B cell (primary cell): Measurements from ENCODE around the gene MYO9B. TPM values are rescaled to one million over a fixed set of nuclear protein-coding genes. Genes with fewer than 3 reads are reported as not detected.

ENCODE experiments used
- ATAC-seq: fragments of 200-7000 bp; cut with Tn5 transposase; one replicate; pipeline ENCODE4 v1.10.0; 2021; ENCODE audit warnings: low read depth, mild to moderate bottlenecking, moderate number of reproducible peaks, moderate library complexity
- CTCF ChIA-PET: fragments of 350-600 bp; sonication (Branson Sonifier 250); formaldehyde crosslinking; loops from one replicate; lab custom pipeline; 2021; ENCODE audit warnings: antibody characterized with exemption, inconsistent platforms; lab: Charles Lee
- POLR2A ChIA-PET: fragments of 350-600 bp; sonication (Branson Sonifier 250); formaldehyde crosslinking; loops from one replicate; lab custom pipeline; 2021; ENCODE audit warnings: antibody characterized with exemption; lab: Charles Lee
- DNase-seq: peaks from one replicate; pipeline ENCODE4 v3.0.0; 2013
- H2AFZ ChIP-seq: 2 replicates; pipeline ENCODE4 v1.6.1; 2012; ENCODE audit warnings: mild to moderate bottlenecking, low read depth, low read length; ENCODE audit not compliant: insufficient read depth, poor library complexity, severe bottlenecking
- H3K27ac ChIP-seq, 2 donors: 1 replicate in 1 of 2; 2 replicates in 1 of 2; pipeline ENCODE4 v1.5.1; 2012 to 2013; ENCODE audit warnings: low read length in 2 of 2, mild to moderate bottlenecking in 2 of 2, moderate library complexity in 1 of 2
- H3K27me3 ChIP-seq, 4 experiments: fragments of 200-600 bp in 1 of 4; sonication (generic) in 1 of 4; replicated peaks in 1 of 4; 1 replicate in 2 of 4; 2 replicates in 2 of 4; pipeline versions ENCODE4 v1.6.1 to v1.7.0; 2013 to 2016; ENCODE audit warnings: low read length in 3 of 4, mild to moderate bottlenecking in 2 of 4, mixed read lengths in 1 of 4, moderate library complexity in 1 of 4; ENCODE audit not compliant: insufficient read depth in 4 of 4, control insufficient read depth in 3 of 4; ENCODE audit errors: control extremely low read depth in 1 of 4
- H3K36me3 ChIP-seq, 2 experiments: replicated peaks in 1 of 2; 1 replicate in 1 of 2; 2 replicates in 1 of 2; pipeline versions ENCODE4 v1.6.1 to v1.7.1; 2013; ENCODE audit warnings: low read length in 1 of 2; ENCODE audit not compliant: insufficient read depth in 2 of 2, control insufficient read depth in 1 of 2; ENCODE audit errors: control extremely low read depth in 1 of 2, extremely low read depth in 1 of 2
- H3K4me1 ChIP-seq, 2 donors: fragments of 200-600 bp in 1 of 2; sonication (generic) in 1 of 2; 1 replicate in 1 of 2; 2 replicates in 1 of 2; pipeline versions ENCODE4 v1.5.1 to v1.6.1; 2013 to 2017; ENCODE audit warnings: low read length in 2 of 2; ENCODE audit not compliant: control insufficient read depth in 2 of 2, insufficient read depth in 2 of 2
- H3K4me2 ChIP-seq: replicated peaks from 2 replicates; pipeline ENCODE3; 2012; ENCODE audit warnings: mild to moderate bottlenecking, low read depth, low read length; ENCODE audit not compliant: poor library complexity, severe bottlenecking
- H3K4me3 ChIP-seq, 5 experiments: fragments of 200-600 bp in 1 of 5; sonication (generic) in 1 of 5; 1 replicate in 3 of 5; 2 replicates in 2 of 5; pipeline versions ENCODE4 v1.5.1 to v1.7.0; 2011 to 2016; ENCODE audit warnings: low read length in 4 of 5, mild to moderate bottlenecking in 4 of 5, low read depth in 2 of 5, control low read depth in 1 of 5, moderate library complexity in 1 of 5; ENCODE audit not compliant: insufficient read depth in 1 of 5; ENCODE audit errors: control extremely low read depth in 1 of 5, extremely low read depth in 1 of 5
- H3K79me2 ChIP-seq: fragments of 200-600 bp; sonication (generic); one replicate; pipeline ENCODE4 v1.6.0; 2016; ENCODE audit warnings: low read length; ENCODE audit not compliant: control insufficient read depth, insufficient read depth
- H3K9ac ChIP-seq: fragments of 200-600 bp; sonication (generic); 2 replicates; pipeline ENCODE4 v1.6.1; 2017; ENCODE audit warnings: mild to moderate bottlenecking, low read length, moderate library complexity
- H3K9me3 ChIP-seq, 3 donors: one replicate each; pipeline versions ENCODE4 v1.6.1 to v1.7.1; 2013; ENCODE audit warnings: low read length in 2 of 3; ENCODE audit not compliant: control insufficient read depth in 2 of 3, insufficient read depth in 1 of 3; ENCODE audit errors: control extremely low read depth in 1 of 3
- H4K20me1 ChIP-seq: 2 replicates; pipeline ENCODE4 v1.6.0; 2012; ENCODE audit warnings: mild to moderate bottlenecking, low read length; ENCODE audit not compliant: insufficient read depth, control insufficient read depth, poor library complexity, severe bottlenecking
- H3K27ac Mint-ChIP-seq: one replicate; pipeline ENCODE4 v1.8.0; 2021; ENCODE audit warnings: mixed read lengths
- H3K27me3 Mint-ChIP-seq: one replicate; pipeline ENCODE4 v1.8.0; 2021; ENCODE audit warnings: mixed read lengths
- H3K4me1 Mint-ChIP-seq: one replicate; pipeline ENCODE4 v1.8.0; 2021; ENCODE audit warnings: mixed read lengths
- H3K4me3 Mint-ChIP-seq: one replicate; pipeline ENCODE4 v1.8.0; 2021; ENCODE audit warnings: mixed read lengths
- H3K9me3 Mint-ChIP-seq: one replicate; pipeline ENCODE4 v1.8.0; 2022; ENCODE audit warnings: mixed read lengths; ENCODE audit not compliant: insufficient read depth
- EZH2 ChIP-seq: IDR thresholded peaks from 2 replicates; pipeline ENCODE4 v1.6.1; 2012; ENCODE audit warnings: borderline replicate concordance, low read depth, mild to moderate bottlenecking, moderate library complexity, low read length; ENCODE audit not compliant: insufficient read depth, poor library complexity, severe bottlenecking
- WGBS: methylation state at CpG from one replicate; pipeline ENCODE4 v1.1.5; 2013; ENCODE audit warnings: missing lambda C conversion rate; ENCODE audit not compliant: insufficient coverage; 5-methylcytosine and 5-hydroxymethylcytosine counted together
- intact Hi-C: fragments of 100-400 bp; cut with micrococcal nuclease; formaldehyde crosslinking; loops from one replicate; pipeline ENCODE4 v1.10.0; 2022
- polyA plus RNA-seq: library from polyadenylated mRNA; depleted of rRNA; stranded (reverse); fragments of >200 nt; gene quantifications from 2 replicates; pipeline ENCODE4 v1.2.3, GENCODE V29; 2012
- total RNA-seq, 2 donors: library from RNA; stranded (reverse); fragments of 120-200 nt in 1 of 2; gene quantifications; 1 replicate in 1 of 2; 2 replicates in 1 of 2; pipeline versions ENCODE4 v1.2.3 to v1.2.4, GENCODE V29; 2013 to 2022
- TF ChIP-seq, protein P1 (sequence below): fragments of 200-600 bp; IDR thresholded peaks from one replicate; pipeline ENCODE4 v1.8.0; 2022; ENCODE audit warnings: antibody characterized with exemption, mild to moderate bottlenecking

MYO9B gene
- total and polyA plus RNA-seq, 2 donors (not counting 1 experiment from before 2014, with no cell fraction given): 256 to 273 TPM

DNA sequence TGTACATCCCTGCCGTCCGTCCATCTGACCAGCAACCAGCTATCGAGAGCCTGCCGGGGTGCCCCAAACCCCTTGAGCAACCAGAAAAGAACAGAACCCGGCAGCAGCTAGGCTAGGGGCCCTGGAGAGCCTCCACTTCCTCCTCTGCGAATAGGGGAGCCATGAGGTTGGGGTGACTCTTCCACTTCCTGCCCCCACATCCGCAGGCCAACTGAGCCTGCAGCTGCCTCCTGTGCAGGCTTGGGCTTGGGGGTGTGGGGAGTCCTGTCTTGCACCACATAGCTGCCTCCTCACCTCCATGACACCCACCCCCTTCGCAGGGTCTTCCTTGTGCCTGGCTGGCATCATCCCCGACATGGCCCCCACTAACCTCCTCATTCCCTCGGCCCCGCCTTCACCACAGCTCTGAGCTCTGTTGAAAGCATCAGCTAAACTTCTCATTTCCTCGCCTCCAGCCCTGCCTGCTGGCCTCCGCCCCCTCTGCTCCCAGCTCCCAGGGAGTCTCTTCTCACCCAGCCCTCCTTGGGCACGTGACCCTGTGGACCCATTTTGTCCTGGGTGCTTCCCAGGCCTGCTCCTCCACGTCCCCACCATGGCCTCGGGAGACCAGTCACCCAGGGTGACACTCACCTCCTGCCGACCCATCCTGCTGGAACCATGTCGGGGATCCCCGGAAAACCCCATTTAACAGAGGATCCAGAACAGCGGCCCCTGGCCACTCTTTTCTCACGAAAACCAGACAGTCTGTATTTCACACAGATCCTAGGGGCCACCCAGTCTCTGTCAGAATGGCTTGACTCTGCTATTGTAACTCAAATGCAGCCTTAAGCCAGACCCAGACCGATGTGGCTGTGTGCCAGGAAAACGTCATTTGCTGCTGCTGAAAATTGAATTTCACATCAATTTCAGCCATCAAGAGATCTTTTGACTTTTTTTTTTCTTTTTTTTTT, 50.4 kb downstream of the MYO9B start:
- H3K27ac Mint-ChIP-seq: peak overlapping the region; percentile 99
- peaks cover 0 to 14% (median 0%) of the 10 kb centered on the region in 3 donors for H3K9me3 ChIP-seq
- peak overlapping the region; percentile 91 for H3K4me3 Mint-ChIP-seq
- H2AFZ ChIP-seq: peak overlapping the region; percentile 69
- H3K9ac ChIP-seq: peak overlapping the region; percentile 38
- H3K27me3 Mint-ChIP-seq: no peaks in the 10 kb centered on the region
- no peaks in the 10 kb centered on the region for H4K20me1 ChIP-seq
- 10% methylated on average over 18 of the region's 23 CpGs for WGBS
- peaks cover 55% of the 10 kb centered on the region for H3K4me1 Mint-ChIP-seq
- peak overlapping the region; percentile 70 for H3K4me2 ChIP-seq
- DNase-seq (peak; percentile 86), ATAC-seq (peak; percentile 87)
- H3K4me1 ChIP-seq: peaks cover 27 to 72% of the 10 kb centered on the region in 2 donors
- peaks cover 0 to 24% of the 10 kb centered on the region in 2 experiments for H3K36me3 ChIP-seq
- intact Hi-C loops: loop anchor here (1.0 to 2.0 kb wide), 3 partner anchors 9 to 51 kb away; partner anchors contain the start of genes HAUS8 and MYO9B
- peaks cover 77% of the 10 kb centered on the region for H3K79me2 ChIP-seq
- no peaks in the 10 kb centered on the region for H3K27me3 ChIP-seq
- no peak for TF ChIP-seq EZH2
- TF ChIP-seq, protein P1, sequence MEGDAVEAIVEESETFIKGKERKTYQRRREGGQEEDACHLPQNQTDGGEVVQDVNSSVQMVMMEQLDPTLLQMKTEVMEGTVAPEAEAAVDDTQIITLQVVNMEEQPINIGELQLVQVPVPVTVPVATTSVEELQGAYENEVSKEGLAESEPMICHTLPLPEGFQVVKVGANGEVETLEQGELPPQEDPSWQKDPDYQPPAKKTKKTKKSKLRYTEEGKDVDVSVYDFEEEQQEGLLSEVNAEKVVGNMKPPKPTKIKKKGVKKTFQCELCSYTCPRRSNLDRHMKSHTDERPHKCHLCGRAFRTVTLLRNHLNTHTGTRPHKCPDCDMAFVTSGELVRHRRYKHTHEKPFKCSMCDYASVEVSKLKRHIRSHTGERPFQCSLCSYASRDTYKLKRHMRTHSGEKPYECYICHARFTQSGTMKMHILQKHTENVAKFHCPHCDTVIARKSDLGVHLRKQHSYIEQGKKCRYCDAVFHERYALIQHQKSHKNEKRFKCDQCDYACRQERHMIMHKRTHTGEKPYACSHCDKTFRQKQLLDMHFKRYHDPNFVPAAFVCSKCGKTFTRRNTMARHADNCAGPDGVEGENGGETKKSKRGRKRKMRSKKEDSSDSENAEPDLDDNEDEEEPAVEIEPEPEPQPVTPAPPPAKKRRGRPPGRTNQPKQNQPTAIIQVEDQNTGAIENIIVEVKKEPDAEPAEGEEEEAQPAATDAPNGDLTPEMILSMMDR: no peak
- ChIA-PET POLR2A (interaction anchor here (0.6 to 1.1 kb wide), 7 partner anchors 15 to 408 kb away, joined by 3 to 13 read pairs (median 4); partner anchors contain the start of gene USE1), CTCF (interaction anchor here (0.5 to 2.1 kb wide), 12 partner anchors 8 to 340 kb away, joined by 3 to 13 read pairs (median 3); partner anchors contain the start of genes MYO9B and OCEL1)
- no peaks in the 10 kb centered on the region for H3K9me3 Mint-ChIP-seq
- peak overlapping the region; percentile 84 to 86 for H3K27ac ChIP-seq
- H3K4me3 ChIP-seq: peak overlapping the region; percentile 8 to 52 (median 37)
